ENCODE results near the gene HSPA5.
A peak's percentile ranks its signal among the peaks of the same experiment; 100 is the strongest.
"Not testable (repeated sequence)": the region's sequence is repeated elsewhere in the genome, so short reads cannot be mapped to it uniquely, and the experiment has no call there.

The HSPA5 gene

DNA sequence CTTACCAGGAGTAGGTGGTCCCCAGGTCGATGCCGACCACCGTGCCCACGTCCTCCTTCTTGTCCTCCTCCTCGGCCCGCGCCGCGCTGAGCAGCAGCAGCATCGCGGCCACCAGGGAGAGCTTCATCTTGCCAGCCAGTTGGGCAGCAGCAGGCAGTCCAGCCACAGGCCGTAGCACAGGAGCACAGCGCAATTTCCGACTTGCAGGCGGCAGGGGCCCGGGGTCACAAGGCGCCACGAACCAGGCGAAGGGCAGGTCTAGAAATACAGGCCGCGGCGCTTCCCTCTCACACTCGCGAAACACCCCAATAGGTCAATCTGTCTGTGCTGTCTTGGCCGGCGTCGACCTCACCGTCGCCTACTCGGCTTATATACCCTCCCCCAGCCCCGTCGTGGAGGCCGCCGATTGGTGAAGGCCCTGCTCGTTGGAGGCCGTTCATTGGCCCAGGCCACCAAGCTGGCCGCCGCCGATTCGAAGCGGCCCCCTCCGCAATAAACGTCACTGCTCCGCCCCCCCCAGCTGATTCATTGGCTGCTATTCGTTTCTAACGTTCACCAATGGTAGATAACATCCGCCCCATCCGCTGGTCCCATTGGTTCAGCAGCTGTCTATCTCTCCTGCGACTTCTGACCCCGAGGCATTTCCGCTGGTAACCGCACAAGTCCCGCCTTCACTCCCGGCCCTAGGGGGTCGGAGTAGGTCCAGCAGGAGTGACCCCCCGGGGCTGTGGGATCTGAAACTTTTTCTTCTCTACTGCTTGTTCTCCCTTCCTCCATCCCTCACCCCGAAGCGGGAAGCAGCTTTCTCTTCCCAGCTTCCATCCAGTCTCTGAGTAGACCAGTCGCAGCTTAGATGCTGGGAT, at the start of gene HSPA5:
TSS of gene HSPA5 (minus strand) at position 344 of the 863 bp plus-strand sequence. CDS start at position 127, 217 bp downstream.
- in situ Hi-C loops (cut with HindIII; ENCODE audit: low pct_ligation_motif_present, low sequenced_read_pairs), result no loop called here
- no peaks in the 10 kb centered on the region for H3K27me3 ChIP-seq (replicated peaks)
- peak within 1 kb of the TSS; percentile 96 for H3K27ac ChIP-seq
- peak within 1 kb of the TSS; percentile 99 for H3K4me3 ChIP-seq (ENCODE audit: low read depth, low read length)
- TF ChIP-seq, protein P1, sequence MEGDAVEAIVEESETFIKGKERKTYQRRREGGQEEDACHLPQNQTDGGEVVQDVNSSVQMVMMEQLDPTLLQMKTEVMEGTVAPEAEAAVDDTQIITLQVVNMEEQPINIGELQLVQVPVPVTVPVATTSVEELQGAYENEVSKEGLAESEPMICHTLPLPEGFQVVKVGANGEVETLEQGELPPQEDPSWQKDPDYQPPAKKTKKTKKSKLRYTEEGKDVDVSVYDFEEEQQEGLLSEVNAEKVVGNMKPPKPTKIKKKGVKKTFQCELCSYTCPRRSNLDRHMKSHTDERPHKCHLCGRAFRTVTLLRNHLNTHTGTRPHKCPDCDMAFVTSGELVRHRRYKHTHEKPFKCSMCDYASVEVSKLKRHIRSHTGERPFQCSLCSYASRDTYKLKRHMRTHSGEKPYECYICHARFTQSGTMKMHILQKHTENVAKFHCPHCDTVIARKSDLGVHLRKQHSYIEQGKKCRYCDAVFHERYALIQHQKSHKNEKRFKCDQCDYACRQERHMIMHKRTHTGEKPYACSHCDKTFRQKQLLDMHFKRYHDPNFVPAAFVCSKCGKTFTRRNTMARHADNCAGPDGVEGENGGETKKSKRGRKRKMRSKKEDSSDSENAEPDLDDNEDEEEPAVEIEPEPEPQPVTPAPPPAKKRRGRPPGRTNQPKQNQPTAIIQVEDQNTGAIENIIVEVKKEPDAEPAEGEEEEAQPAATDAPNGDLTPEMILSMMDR (IDR thresholded peaks at IDR 0.05; ENCODE audit: low read depth, low read length, missing control alignments), result peak; percentile 19
- DNase-seq, result peak; percentile 100
- peaks cover 48% of the 10 kb centered on the region for H3K36me3 ChIP-seq (replicated peaks)

DNA sequence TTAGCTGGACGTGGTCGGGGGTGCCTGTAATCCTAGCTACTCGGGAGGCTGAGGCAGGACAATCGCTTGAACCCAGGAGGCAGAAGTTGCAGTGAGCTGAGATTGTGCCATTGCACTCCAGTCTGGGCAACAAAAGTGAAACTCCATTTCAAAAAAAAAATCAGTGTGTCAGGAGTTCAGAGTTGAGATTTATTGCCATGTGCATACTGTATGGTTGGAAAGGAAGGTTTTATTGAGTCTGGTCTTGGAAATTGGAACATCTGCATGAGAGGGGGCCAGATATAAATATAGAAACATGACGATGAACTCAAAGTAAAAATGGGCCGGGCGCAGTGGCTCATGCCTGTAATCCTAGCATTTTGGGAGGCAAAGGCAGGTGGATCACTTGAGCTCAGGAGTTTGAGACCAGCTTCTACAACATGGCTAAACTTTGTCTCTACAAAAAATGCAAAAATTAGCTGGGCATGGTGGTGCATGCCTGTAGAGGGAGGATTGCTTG, 45.8 kb upstream of the HSPA5 start:
- in situ Hi-C loops (cut with HindIII; ENCODE audit: low pct_ligation_motif_present, low sequenced_read_pairs); H3K27ac ChIP-seq; DNase-seq; H3K4me3 ChIP-seq (ENCODE audit: low read depth, low read length); H3K27me3 ChIP-seq (replicated peaks); H3K36me3 ChIP-seq (replicated peaks): not testable (repeated sequence)

DNA sequence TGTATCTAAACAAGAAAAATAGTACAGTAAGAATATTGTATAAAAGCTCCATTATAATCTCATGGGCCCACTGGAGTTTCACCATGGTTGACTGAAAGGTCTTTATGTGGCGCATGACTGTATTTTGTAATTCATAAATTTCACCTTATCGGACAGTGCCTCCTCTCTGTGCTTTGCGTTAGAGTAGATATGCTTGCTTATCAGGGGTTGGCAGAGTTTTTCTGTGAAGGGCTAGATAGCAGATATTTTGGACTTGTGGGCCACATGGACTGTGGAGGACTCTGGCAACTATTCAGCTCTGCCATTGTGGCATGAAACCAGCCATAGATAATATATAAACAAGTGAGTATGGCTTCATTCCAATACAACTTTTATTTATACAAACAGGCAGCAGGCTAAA, 43.7 kb upstream of the HSPA5 start:
- no peak for DNase-seq
- TF ChIP-seq, protein P1 (IDR thresholded peaks at IDR 0.05; ENCODE audit: low read depth, low read length, missing control alignments), result no peak
- peaks cover under 1% of the 10 kb centered on the region for H3K36me3 ChIP-seq (replicated peaks)
- H3K27me3 ChIP-seq (replicated peaks), result no peaks in the 10 kb centered on the region
- in situ Hi-C loops (cut with HindIII; ENCODE audit: low pct_ligation_motif_present, low sequenced_read_pairs), result no loop called here
- H3K4me3 ChIP-seq (ENCODE audit: low read depth, low read length), result no peak overlapping the region
- H3K27ac ChIP-seq, result no peak overlapping the region

DNA sequence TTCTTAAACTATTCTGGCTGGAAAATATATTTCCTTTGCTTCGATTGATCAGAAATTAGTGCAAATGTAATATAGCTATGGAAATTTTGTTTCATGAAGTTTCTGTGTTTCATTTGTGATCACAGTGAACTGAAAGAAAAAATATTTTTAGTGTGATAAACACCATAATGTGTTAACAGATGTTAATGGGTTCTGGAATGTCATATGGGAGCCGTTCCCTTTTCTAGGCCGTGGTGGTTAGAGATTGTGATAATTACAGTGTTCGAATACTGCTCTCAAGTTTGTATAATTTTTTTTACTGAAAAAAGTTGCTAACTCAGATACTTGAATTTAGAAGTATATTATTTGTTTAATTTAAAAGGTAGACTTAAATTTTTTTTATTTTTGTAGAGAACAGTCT, 39.8 kb upstream of the HSPA5 start:
- H3K27ac ChIP-seq, result no peak overlapping the region
- in situ Hi-C loops (cut with HindIII; ENCODE audit: low pct_ligation_motif_present, low sequenced_read_pairs), result no loop called here
- no peak for DNase-seq
- peaks cover 2% of the 10 kb centered on the region for H3K36me3 ChIP-seq (replicated peaks)
- H3K4me3 ChIP-seq (ENCODE audit: low read depth, low read length), result no peak overlapping the region
- TF ChIP-seq, protein P1 (IDR thresholded peaks at IDR 0.05; ENCODE audit: low read depth, low read length, missing control alignments), result no peak
- no peaks in the 10 kb centered on the region for H3K27me3 ChIP-seq (replicated peaks)

DNA sequence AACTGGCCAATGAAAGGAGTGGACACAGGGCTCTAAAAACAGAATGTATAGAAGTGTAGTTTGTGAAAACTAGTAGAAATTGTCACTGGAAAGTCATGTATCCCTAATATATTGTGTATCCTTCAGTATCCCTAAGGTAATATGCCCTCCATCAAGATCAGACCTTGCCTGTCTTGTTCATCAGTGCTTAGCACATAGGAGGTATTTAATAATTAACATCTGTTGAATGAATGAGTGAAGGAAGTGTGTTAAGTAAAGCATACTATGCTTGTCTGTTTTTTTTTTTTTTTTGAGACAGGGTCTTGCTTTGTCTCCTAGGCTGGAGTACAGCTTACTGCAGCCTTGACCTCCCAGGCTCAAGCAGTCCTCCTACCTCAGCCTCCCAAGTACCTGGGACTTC, 36.3 kb upstream of the HSPA5 start:
- in situ Hi-C loops (cut with HindIII; ENCODE audit: low pct_ligation_motif_present, low sequenced_read_pairs), result no loop called here
- no peaks in the 10 kb centered on the region for H3K27me3 ChIP-seq (replicated peaks)

DNA sequence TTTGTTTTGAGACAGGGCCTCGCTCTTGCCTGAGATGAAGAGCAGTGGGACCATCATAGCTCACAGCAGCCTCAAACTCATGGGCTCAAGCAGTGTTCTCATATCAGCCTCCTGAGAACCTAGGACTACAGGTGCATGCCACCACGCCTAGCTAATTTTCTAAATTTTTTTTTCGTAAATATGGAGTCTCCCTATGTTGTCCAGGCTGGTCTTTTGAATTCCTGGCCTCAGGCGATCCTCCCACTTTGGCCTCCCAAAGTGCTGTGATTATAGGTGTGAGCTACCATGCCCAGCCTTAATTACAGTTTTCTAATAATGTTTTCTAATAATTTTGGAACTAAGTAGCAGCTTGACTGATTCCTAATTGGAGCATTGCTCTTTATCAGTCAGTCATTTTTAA, 35.6 kb upstream of the HSPA5 start:
- TF ChIP-seq, protein P1 (IDR thresholded peaks at IDR 0.05; ENCODE audit: low read depth, low read length, missing control alignments), result no peak
- Histone ChIP-seq H3K4me3 (ENCODE audit: low read depth, low read length) (no peak overlapping the region), H3K36me3 (replicated peaks) (peaks cover 2% of the 10 kb centered on the region), H3K27me3 (replicated peaks) (no peaks in the 10 kb centered on the region), H3K27ac (no peak overlapping the region)
- DNase-seq, result no peak
- in situ Hi-C loops (cut with HindIII; ENCODE audit: low pct_ligation_motif_present, low sequenced_read_pairs), result no loop called here

More for the DNA sequence above, 36.3 kb upstream of the HSPA5 start:
- Histone ChIP-seq H3K4me3 (ENCODE audit: low read depth, low read length) (no peak overlapping the region), H3K27ac (no peak overlapping the region), H3K36me3 (replicated peaks) (peaks cover 2% of the 10 kb centered on the region)
- no peak for DNase-seq
- TF ChIP-seq, protein P1 (IDR thresholded peaks at IDR 0.05; ENCODE audit: low read depth, low read length, missing control alignments), result no peak
